Measurements from ENCODE around the gene AP2M1.
"Not testable (repeated sequence)": the region's sequence is repeated elsewhere in the genome, so short reads cannot be mapped to it uniquely, and the experiment has no call there.

AP2M1 gene

GRCh38 chr3:184157206-184157605, 17.4 kb upstream of the AP2M1 start:
- DNase-seq (ENCODE audit: low read depth) = no peak

DNA sequence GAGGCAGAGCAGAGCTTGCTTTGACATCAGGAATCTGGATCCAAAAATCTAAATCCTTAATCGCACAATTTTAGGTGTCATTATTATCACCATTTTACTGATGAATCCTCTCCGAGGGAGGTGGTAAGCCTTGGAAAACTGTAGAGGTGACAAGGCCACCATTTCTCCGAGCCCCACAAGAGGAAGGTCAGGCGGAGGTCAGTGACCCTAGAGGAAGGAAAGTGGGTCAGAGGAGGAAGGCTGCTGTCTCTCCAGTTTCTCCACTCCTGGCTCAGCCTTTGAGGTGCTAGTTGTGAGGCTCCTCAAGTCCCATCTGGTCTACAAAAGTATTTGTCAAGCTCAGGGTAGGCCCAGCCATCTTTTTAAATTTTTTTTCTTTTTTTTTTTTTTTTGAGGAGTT, 16.3 kb upstream of the AP2M1 start:
- DNase-seq (ENCODE audit: low read depth) = no peak

DNA sequence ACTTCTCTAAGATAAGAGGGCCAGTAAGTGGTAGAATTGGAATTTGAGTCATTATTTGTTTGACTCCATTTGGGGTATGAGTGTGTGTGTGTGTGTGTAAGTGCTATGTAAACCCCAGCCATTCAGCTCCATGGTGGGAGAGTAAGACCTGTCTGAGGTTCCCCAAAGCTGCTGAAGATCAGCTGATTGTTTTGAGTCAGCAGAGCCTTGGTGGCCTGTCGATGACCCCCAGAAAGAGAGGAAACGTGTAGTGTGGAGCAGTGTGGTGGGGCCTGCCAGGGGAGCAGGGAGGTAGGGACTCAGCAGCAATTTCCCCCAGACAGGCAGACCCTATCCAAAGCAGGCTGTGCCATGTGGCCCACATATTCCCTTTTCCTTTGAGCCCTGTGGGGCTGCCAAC, 14.2 kb upstream of the AP2M1 start:
- no peak for DNase-seq (ENCODE audit: low read depth)

- not testable (repeated sequence) for DNase-seq (ENCODE audit: low read depth)
These were observed 12.0 kb upstream of the AP2M1 start for GRCh38 chr3:184162571-184163070.

GRCh38 chr3:184164648-184165330, 9.9 kb upstream of the AP2M1 start:
- no peak for DNase-seq (ENCODE audit: low read depth)

- DNase-seq (ENCODE audit: low read depth) = no peak
These were observed 9.1 kb upstream of the AP2M1 start for GRCh38 chr3:184165543-184165942.

DNA sequence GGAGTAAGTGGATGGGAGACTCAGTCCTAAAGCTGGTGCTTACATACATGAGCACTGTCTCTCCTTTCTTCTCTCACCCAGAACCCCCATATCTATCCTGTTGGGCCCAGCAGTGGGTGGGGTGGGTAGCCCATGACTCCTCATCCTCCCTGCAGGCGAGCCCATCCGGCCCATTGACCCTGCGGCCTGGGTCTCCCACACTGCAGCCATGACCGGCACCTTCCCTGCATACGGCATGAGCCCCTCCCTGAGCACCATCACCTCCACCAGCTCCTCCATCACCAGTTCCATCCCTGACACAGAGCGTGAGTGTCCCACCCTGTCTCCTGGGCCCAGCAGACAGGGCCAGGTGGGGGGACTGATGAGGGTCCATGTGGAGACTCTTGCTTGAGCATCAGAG, 8.0 kb upstream of the AP2M1 start:
- no peak for DNase-seq (ENCODE audit: low read depth)

DNA sequence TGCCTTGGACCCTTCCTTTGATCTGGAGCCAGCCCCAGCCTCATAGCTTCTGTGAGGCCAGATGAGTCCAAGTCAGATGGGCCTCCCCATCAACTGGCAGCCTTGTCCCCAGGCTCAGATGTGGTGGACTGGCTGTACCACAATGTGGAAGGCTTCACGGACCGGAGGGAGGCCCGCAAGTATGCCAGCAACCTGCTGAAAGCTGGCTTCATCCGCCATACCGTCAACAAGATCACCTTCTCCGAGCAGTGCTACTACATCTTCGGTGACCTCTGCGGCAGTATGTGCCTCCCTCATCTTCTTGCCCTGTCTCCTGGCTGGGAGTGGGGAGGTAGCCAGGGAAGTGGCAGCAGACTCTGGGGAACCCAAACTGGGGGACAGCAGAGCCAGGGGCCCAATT, 6.9 kb upstream of the AP2M1 start:
- no peak for DNase-seq (ENCODE audit: low read depth)

GRCh38 chr3:184168363-184169120, 6.1 kb upstream of the AP2M1 start:
- no peak for DNase-seq (ENCODE audit: low read depth)

DNA sequence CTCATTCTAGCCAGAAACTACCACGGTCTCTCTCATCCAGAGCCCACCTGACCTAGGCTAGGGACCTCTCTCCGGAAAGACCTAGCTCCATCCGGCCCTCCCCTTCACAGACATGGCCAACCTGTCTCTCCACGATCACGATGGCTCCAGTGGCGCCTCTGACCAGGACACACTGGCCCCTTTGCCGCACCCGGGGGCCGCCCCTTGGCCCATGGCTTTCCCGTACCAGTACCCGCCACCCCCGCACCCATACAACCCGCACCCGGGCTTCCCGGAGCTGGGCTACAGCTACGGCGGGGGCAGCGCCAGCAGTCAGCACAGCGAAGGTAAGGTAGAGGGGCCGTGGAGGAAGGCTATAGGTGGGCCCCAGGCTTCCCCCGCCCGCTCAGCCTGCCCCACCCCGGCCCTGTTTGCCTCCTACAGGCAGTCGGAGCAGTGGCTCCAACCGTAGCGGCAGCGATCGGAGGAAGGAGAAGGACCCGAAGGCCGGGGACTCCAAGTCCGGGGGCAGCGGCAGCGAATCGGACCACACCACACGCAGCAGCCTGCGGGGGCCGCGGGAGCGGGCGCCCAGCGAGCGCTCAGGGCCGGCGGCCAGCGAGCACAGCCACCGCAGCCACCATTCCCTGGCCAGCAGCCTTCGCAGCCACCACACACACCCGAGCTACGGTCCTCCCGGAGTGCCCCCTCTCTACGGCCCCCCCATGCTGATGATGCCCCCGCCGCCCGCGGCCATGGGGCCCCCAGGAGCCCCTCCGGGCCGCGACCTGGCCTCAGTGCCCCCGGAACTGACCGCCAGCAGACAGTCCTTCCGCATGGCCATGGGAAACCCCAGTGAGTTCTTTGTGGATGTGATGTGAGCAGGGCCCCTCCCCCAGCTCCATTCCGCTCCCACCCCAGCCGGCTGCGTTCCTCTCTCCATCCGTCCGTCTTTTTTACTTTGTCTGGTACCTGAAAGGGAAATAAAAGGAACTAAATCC, 4.5 kb upstream of the AP2M1 start:
- no peak for DNase-seq (ENCODE audit: low read depth)

- no peak for DNase-seq (ENCODE audit: low read depth)
These were observed 3.1 kb upstream of the AP2M1 start for GRCh38 chr3:184171562-184171961.

DNA sequence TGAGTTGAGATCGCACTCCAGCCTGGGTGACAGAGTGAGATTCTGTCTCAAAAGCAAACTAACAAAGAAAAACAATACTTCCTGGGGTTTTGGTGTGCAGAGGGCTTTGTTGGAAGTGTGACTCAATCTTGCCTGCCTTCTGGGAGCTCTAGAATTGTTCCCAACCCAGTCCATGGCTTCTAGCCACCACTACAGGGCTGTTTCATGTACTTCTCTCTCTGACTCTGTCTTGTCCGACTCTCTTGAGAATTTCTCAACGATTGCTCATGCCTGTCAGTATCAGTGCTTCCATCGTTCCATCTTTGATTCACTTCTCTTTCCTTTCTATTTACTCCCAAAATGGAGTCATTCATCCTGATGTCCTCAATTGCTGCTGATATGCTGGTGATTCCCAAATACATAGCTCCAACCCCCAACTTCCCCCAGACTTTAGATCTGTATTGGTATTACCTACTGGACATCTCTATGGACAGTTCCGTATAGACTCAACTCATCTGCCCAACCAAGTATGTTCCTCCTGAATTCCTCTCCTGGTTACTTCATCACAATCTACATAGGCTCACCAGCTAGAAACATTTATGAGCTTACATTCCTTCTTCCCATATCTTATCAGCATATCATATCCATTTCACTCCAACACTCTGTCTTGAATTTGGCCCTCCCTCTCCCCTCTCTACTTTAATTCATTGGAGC, 1.8 kb upstream of the AP2M1 start:
- no peak for DNase-seq (ENCODE audit: low read depth)

DNA sequence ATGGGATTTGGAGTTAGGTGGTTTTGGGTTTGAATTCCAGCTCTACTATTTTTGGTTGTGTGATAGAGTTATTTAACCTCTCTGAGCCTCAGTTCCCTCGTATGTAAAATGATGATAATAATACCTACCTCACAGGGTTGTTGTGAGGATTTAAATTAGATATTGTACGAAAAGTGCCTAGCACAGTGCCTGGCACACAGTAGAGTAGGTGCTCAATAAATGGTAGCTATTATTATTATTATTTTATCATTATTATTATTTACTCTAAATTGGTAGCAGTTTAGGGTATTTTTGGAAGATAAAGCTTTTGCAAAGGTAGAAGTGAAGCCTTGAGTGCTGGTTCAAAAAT, 1.3 kb upstream of the AP2M1 start:
- DNase-seq (ENCODE audit: low read depth) = no peak

GRCh38 chr3:184174284-184174645, 390 bp upstream of the AP2M1 start:
- DNase-seq (ENCODE audit: low read depth) = no peak

DNA sequence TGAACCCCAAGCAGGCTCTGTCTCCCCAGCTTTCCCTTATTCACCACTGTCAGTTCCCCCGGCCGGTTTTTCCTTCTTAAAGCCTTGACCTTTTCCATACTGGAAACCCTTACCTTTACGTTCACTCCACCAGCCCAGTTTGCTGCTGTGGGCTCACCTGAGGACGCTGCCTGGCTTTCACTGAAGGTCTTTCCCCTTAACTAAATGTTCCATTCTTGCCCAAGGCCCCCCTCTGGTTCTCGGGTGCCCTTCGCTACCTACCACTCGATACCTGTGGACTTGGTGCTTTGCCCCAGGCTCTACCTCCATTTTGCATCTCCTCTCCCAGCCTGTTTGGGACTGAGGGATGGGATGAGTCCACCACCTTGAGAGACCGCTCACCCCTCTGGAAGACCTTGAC, 851 bp downstream of the AP2M1 start:
- no peak for DNase-seq (ENCODE audit: low read depth)

DNA sequence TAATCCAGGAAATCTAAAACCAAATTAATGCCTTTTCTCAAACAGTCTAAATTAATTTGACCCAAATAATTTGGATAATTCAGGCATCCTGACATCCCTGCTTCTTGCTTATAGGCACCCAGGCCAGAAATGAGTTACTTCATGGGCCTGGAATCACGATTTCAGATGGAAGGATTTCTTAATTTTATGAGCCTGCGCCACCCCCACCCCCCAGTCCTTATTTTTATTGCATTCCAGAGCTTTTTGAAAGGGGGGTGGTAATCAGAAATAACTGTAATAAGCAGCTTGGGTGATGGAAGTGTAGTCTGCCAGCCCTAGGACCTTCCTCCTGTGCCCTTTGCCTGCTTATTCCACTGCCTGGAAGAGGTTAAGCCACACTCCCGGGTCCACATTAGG, 1.3 kb downstream of the AP2M1 start:
- no peak for DNase-seq (ENCODE audit: low read depth)

- DNase-seq (ENCODE audit: low read depth) = peak; percentile 83
These were observed 2.0 kb downstream of the AP2M1 start for GRCh38 chr3:184176377-184177330.

- no peak for DNase-seq (ENCODE audit: low read depth)
These were observed 2.7 kb downstream of the AP2M1 start for GRCh38 chr3:184177331-184177731.

- DNase-seq (ENCODE audit: low read depth) = no peak
These were observed 3.2 kb downstream of the AP2M1 start for GRCh38 chr3:184177767-184178306.

DNA sequence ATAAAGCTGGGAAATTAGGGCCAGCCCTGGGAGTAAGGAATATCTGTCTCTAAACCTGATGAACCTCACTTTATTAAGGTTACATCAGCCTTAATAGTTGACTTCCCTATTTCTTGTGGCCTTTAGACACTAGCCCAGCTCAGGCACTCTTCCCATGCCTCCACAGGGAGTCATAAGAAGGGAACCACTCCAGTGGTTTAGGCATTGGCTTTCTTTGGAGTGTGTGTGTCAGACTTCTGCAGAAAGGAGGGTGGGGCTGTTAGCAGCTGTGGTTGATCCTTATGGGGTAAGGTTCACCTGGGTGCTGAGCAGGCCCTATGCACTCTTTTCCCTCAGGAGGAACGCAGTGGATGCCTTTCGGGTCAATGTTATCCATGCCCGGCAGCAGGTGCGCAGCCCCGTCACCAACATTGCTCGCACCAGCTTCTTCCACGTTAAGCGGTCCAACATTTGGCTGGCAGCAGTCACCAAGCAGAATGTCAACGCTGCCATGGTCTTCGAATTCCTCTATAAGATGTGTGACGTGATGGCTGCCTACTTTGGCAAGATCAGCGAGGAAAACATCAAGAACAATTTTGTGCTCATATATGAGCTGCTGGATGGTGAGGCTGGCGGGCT, 4.0 kb downstream of the AP2M1 start:
- DNase-seq (ENCODE audit: low read depth) = no peak

All from HS-27A (cell line).